RWPE2 (cell line): ENCODE data around the gene CREG1.

Source experiments
- ATAC-seq: fragments of 200-7000 bp; cut with Tn5 transposase; 3 replicates; pipeline ENCODE4 v1.9.1; 2021; ENCODE audit warnings: low read depth
- DNase-seq: peaks from one replicate; pipeline ENCODE4 v3.0.0-alpha.2; 2020; ENCODE audit warnings: low spot score
- H3K27ac ChIP-seq: fragments of 450-650 bp; 2 replicates; pipeline ENCODE4 v1.5.1; 2017; ENCODE audit warnings: mild to moderate bottlenecking; ENCODE audit not compliant: poor library complexity, severe bottlenecking
- H3K27me3 ChIP-seq: fragments of 250-450 bp; sonication (Bioruptor Pico); 2 replicates; pipeline ENCODE4 v1.5.1; 2021; ENCODE audit warnings: mild to moderate bottlenecking, moderate library complexity; ENCODE audit not compliant: insufficient read depth, poor library complexity, severe bottlenecking
- H3K36me3 ChIP-seq: fragments of 250-450 bp; sonication (Bioruptor Pico); 2 replicates; pipeline ENCODE4 v1.5.1; 2020; ENCODE audit warnings: low read depth, mild to moderate bottlenecking, moderate library complexity
- H3K4me1 ChIP-seq: fragments of 250-450 bp; sonication (Bioruptor Pico); 2 replicates; pipeline ENCODE4 v1.5.1; 2021; ENCODE audit warnings: mild to moderate bottlenecking, moderate library complexity; ENCODE audit not compliant: insufficient read depth, poor library complexity, severe bottlenecking
- H3K4me3 ChIP-seq: fragments of 250-450 bp; sonication (Bioruptor Pico); 2 replicates; pipeline ENCODE4 v1.5.1; 2021; ENCODE audit warnings: mild to moderate bottlenecking, moderate library complexity; ENCODE audit not compliant: severe bottlenecking
- H3K9me3 ChIP-seq: fragments of 250-450 bp; sonication (Bioruptor Pico); 2 replicates; pipeline ENCODE4 v1.5.1; 2021; ENCODE audit warnings: mild to moderate bottlenecking, moderate library complexity; ENCODE audit not compliant: severe bottlenecking
- TF ChIP-seq, protein P1 (sequence below): fragments of 450-650 bp; IDR thresholded peaks from one replicate; pipeline ENCODE4 v1.5.1; 2017; ENCODE audit warnings: mild to moderate bottlenecking, moderate library complexity; ENCODE audit not compliant: poor library complexity, severe bottlenecking

CREG1 gene

DNA sequence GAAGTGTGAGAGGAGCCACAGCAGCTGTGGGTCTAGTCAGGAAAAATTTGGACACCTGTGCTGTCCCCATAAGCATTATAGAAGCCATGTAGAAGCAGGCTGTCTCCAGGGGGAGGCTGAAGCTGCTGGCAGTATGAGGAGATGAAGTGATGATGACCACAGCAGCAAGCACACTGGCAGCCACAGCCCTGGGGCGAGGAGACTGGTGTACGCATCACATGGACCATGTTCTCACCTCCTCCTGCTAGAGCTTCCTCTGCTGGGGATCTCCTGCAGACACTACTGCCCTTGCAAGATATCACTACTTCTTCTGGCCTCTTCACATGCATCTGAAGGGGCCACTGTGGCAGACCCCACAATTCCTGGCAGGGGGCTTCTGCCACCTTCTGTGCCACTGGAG, 33.8 kb upstream of the CREG1 start:
- Histone ChIP-seq H3K27me3 (no peaks in the 10 kb centered on the region), H3K4me3 (no peak overlapping the region), H3K36me3 (no peaks in the 10 kb centered on the region), H3K4me1 (no peaks in the 10 kb centered on the region), H3K27ac (no peak overlapping the region), H3K9me3 (no peaks in the 10 kb centered on the region)
- TF ChIP-seq, protein P1, sequence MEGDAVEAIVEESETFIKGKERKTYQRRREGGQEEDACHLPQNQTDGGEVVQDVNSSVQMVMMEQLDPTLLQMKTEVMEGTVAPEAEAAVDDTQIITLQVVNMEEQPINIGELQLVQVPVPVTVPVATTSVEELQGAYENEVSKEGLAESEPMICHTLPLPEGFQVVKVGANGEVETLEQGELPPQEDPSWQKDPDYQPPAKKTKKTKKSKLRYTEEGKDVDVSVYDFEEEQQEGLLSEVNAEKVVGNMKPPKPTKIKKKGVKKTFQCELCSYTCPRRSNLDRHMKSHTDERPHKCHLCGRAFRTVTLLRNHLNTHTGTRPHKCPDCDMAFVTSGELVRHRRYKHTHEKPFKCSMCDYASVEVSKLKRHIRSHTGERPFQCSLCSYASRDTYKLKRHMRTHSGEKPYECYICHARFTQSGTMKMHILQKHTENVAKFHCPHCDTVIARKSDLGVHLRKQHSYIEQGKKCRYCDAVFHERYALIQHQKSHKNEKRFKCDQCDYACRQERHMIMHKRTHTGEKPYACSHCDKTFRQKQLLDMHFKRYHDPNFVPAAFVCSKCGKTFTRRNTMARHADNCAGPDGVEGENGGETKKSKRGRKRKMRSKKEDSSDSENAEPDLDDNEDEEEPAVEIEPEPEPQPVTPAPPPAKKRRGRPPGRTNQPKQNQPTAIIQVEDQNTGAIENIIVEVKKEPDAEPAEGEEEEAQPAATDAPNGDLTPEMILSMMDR = no peak
- ATAC-seq (no peak), DNase-seq (no peak)

DNA sequence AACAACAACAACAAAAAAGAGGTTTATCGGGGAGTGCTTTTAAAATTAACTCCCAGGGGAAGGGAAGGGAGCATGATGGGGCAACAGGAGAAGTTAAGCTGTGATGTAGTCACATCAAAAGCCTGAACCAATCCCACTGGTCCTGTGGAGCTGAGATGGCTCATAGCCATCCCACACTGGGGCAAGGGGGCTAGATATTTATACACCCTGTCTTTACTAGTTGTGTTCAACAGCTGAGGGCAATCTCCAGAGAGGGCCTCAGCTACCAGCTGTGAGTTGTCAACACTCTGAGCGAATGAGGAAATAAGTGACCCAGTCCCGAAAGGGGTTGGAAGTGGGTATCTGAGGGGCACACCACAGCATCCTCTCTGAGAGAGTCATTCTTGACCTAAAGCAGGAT, 31.0 kb upstream of the CREG1 start:
- Histone ChIP-seq H3K4me1 (no peaks in the 10 kb centered on the region), H3K9me3 (no peaks in the 10 kb centered on the region), H3K27ac (no peak overlapping the region), H3K4me3 (no peak overlapping the region), H3K27me3 (no peaks in the 10 kb centered on the region), H3K36me3 (no peaks in the 10 kb centered on the region)
- ATAC-seq (no peak), DNase-seq (no peak)
- TF ChIP-seq, protein P1 = no peak

DNA sequence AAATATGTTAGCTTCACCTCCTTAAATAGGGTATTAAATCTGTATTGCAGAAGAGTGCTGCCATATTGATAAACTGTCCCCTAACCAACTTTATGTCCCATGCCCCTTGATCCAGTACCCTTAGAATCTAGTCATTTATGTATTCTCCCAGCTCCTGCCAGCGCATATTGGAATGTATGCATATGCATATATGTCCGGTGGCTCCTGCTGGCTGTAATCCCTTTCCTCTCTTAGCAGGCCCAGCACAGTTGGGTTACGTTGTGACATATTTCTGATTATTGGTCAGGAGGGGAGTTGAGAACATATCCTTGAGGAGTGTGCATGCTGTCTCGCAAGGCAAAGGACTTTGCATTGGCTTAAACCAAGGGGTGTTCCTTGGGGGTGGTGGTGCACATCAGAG, 29.2 kb upstream of the CREG1 start:
- DNase-seq (no peak), ATAC-seq (no peak)
- no peak overlapping the region for H3K27ac ChIP-seq
- no peaks in the 10 kb centered on the region for H3K27me3 ChIP-seq
- H3K4me3 ChIP-seq = no peak overlapping the region
- H3K36me3 ChIP-seq = no peaks in the 10 kb centered on the region
- TF ChIP-seq, protein P1 = no peak
- no peaks in the 10 kb centered on the region for H3K4me1 ChIP-seq
- no peaks in the 10 kb centered on the region for H3K9me3 ChIP-seq

DNA sequence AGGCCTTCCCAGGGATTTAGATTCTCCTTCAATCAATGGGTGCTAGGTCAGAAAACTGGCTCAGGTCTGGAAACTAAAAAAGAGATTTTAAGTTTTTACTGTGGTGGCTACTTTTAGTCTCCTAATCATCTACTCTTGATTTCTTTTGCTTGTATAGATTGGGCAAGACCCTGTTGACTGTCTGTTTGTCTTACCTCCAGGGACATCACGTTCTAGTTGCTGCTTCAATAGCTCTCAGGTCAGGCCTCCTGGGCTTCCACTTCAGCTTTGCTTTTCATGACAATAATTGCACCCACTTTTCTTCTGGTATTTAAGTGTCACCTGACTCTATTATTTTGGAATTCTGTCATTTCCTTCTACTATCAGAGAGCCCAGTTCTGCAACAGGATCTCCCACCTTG, 28.5 kb upstream of the CREG1 start:
- H3K36me3 ChIP-seq = no peaks in the 10 kb centered on the region
- no peaks in the 10 kb centered on the region for H3K9me3 ChIP-seq
- no peak overlapping the region for H3K27ac ChIP-seq
- no peak for DNase-seq
- TF ChIP-seq, protein P1 = no peak
- no peak overlapping the region for H3K4me3 ChIP-seq
- H3K4me1 ChIP-seq = no peaks in the 10 kb centered on the region
- no peak for ATAC-seq
- H3K27me3 ChIP-seq = no peaks in the 10 kb centered on the region

DNA sequence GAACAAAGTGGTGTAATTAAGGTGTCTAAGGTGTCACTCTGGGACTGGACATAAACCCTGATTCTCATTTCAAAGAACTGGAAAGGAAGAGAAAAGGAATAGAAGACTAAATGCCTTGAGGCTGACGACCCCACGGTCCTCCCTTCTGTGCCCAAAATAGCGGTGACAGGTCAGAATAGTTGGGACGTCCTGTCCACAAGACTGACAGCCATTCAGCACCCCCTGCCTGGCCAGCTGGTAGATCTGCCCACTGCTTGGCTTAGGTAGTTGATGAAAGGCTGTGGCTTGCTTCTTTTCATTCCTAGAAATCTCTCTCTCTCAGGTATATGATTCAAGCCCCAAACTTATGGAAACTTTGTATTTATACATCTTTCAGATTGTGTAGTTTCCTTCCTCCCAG, 26.4 kb upstream of the CREG1 start:
- H3K9me3 ChIP-seq = no peaks in the 10 kb centered on the region
- DNase-seq = no peak

More for the DNA sequence above, 26.4 kb upstream of the CREG1 start:
- Histone ChIP-seq H3K27ac (no peak overlapping the region), H3K4me1 (no peaks in the 10 kb centered on the region), H3K4me3 (no peak overlapping the region), H3K36me3 (no peaks in the 10 kb centered on the region), H3K27me3 (no peaks in the 10 kb centered on the region)
- TF ChIP-seq, protein P1 = no peak
- ATAC-seq = no peak
